AG09309 (cell line): ENCODE results near the gene WRAP73.
A peak's percentile ranks its signal among the peaks of the same experiment; 100 is the strongest.

Source experiments
- DNase-seq: peaks from one replicate; pipeline ENCODE4 v3.0.0-alpha.2; 2010; ENCODE audit warnings: low read depth
- H3K4me3 ChIP-seq: 2 replicates; pipeline ENCODE4 v1.5.1; 2011; ENCODE audit warnings: mild to moderate bottlenecking, low read depth, low read length, moderate library complexity; ENCODE audit not compliant: control insufficient read depth
- TF ChIP-seq, protein P1 (sequence below): IDR thresholded peaks from 2 replicates; pipeline ENCODE4 v1.5.1; 2011; ENCODE audit warnings: mild to moderate bottlenecking, low read depth, low read length, inconsistent platforms; ENCODE audit not compliant: insufficient read depth, control insufficient read depth; ENCODE audit errors: missing control alignments

WRAP73 gene, protein sequence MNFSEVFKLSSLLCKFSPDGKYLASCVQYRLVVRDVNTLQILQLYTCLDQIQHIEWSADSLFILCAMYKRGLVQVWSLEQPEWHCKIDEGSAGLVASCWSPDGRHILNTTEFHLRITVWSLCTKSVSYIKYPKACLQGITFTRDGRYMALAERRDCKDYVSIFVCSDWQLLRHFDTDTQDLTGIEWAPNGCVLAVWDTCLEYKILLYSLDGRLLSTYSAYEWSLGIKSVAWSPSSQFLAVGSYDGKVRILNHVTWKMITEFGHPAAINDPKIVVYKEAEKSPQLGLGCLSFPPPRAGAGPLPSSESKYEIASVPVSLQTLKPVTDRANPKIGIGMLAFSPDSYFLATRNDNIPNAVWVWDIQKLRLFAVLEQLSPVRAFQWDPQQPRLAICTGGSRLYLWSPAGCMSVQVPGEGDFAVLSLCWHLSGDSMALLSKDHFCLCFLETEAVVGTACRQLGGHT

DNA sequence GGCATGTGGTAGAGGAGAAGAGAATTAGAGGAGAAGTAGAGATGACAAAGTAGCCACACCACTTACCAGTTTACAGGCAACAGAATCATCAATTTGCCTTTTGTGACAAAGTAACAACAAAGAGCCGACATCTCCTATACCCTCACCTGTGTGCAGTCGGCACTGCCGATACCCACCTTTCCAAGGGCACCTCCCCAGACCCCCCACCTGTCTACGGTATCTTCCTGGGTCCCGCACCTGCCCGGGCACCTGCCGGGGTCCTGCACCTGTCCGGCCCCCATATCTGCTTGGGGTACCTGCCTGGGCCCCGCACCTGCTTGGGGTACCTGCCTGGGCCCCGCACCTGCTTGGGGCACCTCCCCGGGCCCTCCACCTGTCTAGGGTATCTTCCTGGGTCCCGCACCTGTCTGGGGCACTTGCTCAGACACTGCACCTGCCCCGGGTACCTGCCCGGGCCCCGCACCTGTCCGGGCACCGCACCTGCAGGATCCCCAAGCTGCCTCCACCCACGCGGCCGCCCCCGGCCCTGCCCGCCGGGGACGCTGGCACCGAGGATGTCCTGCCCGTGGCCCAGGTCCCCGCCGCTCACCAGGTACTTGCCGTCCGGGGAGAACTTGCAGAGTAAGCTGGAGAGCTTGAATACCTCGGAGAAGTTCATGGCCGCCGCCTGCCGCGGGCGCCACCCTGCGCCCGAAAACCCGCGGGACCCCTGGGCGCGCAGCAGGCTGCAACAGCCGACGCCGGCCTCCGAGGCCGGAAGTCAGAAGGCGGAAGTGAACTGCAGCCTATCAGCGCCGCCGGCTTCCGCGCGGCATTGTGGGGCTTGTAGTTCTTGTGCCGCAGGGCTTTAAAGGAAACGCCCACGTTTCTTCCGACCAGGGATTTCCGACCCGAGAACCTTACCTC, at the start of gene WRAP73:
TSS of gene WRAP73 (minus strand) at position 762 of the 906 bp plus-strand sequence. CDS start at position 658, 104 bp downstream.
- DNase-seq = peak; percentile 67
- peak within 1 kb of the TSS; percentile 95 for H3K4me3 ChIP-seq
- TF ChIP-seq, protein P1, sequence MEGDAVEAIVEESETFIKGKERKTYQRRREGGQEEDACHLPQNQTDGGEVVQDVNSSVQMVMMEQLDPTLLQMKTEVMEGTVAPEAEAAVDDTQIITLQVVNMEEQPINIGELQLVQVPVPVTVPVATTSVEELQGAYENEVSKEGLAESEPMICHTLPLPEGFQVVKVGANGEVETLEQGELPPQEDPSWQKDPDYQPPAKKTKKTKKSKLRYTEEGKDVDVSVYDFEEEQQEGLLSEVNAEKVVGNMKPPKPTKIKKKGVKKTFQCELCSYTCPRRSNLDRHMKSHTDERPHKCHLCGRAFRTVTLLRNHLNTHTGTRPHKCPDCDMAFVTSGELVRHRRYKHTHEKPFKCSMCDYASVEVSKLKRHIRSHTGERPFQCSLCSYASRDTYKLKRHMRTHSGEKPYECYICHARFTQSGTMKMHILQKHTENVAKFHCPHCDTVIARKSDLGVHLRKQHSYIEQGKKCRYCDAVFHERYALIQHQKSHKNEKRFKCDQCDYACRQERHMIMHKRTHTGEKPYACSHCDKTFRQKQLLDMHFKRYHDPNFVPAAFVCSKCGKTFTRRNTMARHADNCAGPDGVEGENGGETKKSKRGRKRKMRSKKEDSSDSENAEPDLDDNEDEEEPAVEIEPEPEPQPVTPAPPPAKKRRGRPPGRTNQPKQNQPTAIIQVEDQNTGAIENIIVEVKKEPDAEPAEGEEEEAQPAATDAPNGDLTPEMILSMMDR = peak; percentile 7

DNA sequence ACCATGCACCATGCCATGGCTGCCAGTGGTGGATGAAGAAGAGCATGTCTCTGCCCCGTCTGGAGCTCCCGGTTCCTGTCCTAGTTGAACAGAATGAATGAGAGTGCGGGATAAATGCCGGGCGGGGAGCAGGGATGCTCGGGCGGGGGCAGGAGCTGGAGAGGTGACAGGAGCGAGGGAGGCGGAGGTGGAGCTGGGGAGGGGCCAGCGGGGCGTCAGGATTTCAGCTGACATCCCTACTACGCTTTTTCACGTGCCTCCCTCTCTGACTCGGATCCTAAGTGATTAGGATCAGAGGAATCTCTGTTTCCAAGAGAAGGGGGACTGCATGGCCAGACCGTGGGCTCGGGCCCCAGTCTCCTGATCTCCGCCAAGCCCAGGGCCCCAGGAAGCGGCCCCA, 49.7 kb upstream of the WRAP73 start:
- no peak for DNase-seq
- no peak overlapping the region for H3K4me3 ChIP-seq
- TF ChIP-seq, protein P1 = no peak

DNA sequence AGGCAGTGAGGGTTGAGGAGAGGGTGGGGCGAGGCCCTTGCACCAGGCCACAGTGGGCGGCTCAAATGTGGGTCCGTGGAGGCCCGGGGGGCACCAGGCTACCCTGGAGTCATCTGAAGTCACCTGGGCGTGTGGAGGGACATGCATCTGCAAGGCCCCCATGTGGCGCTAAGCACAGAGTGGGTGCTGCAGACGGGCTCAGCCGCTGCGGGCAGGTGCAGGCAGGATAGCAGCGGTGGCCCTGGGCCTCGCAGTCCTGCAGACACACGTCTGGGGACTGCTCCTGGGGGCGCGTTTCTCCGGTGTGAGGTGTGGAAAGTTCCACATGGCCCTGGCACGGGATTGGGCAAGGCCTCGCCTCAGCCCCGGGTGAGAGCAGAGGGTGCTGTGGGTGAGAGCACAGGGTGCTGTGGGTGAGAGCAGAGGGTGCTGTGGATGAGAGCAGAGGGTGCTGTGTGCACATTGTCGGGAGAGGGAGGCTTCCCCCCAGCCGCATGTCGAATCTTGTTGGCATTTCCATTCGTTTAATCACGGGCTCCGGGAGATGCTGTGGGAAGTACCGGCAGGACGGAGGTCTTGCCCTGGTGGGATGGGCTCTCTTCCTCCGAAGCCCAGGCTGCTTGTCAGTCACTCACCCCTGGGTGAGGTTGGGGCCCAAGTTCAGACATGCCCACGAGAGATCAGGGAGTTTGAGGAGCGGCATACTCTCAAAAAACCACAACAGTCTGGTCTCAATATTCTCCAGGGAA, 48.9 kb upstream of the WRAP73 start:
- no peak overlapping the region for H3K4me3 ChIP-seq
- no peak for DNase-seq
- TF ChIP-seq, protein P1 = no peak

DNA sequence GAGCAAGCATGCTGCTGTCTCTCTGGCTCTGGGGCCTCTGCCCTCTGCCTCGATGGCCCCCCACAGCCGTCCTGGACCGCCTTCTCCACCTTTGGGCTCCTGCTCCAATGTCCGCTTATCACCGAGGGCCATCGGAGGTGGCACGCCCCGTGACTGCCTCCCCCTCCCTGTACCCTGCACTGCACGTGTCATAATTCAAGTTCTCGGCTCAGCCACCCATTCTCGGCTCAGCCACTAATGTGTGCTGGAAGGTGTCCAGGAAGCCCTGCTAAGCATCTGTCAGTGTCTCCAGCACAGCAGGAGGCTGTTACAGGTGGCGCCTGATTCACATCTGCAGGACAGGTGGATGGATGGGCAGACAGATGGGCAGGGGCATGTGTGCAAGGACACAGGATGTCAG, 47.9 kb upstream of the WRAP73 start:
- DNase-seq = no peak
- TF ChIP-seq, protein P1 = no peak
- no peak overlapping the region for H3K4me3 ChIP-seq

DNA sequence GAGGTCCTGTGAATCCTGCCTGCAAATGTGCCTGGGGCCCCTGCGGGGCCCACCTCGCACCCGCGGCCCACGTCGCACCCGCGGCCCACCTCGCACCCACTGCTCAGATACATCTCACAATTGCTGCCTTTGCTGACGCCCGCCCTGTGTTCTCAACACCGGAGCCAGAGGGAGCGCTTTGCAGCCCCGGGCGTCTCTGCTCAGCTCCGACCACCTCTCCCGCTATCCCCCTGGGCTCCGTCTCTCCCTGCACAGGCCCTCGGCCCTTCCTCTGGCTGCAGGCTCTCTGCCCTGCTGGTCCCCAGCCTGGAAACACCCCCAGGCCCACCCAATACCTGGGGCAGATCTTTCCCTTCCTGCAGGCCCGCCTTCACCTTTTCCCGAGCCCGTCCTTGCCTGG, 47.2 kb upstream of the WRAP73 start:
- DNase-seq = no peak
- TF ChIP-seq, protein P1 = no peak
- no peak overlapping the region for H3K4me3 ChIP-seq

DNA sequence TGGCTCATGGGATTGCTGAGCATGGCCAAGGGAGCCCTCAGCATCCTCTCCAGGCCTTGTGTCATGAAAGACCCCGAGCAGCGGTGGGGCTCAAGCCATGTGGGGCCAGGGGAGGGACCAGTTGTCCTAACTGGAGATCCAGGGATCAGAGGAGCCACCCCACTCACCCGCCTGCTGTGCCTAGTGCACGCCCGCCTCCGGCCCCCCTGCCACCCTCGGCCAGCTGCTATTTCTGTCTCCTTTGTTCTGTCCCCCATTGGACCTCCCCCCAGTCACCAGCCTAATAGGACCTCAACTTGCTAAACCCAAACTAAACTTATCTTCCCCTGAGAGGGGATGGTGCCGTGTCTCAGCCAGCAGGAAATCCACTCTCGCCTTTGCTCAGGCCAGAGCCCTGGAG, 46.8 kb upstream of the WRAP73 start:
- TF ChIP-seq, protein P1 = no peak
- DNase-seq = no peak
- no peak overlapping the region for H3K4me3 ChIP-seq
